IPS-15b (cell line): ENCODE results near the gene RPS6KC1.

Experiments
- H3K27me3 ChIP-seq: one replicate; pipeline ENCODE4 v1.6.1; 2013; ENCODE audit warnings: low read length; ENCODE audit not compliant: control insufficient read depth, insufficient read depth
- H3K36me3 ChIP-seq: one replicate; pipeline ENCODE4 v1.6.1; 2013; ENCODE audit warnings: low read length; ENCODE audit not compliant: control insufficient read depth, insufficient read depth
- H3K4me1 ChIP-seq: one replicate; pipeline ENCODE4 v1.6.1; 2013; ENCODE audit warnings: mild to moderate bottlenecking, low read length; ENCODE audit not compliant: control insufficient read depth, insufficient read depth
- H3K4me3 ChIP-seq: one replicate; pipeline ENCODE4 v1.5.1; 2013; ENCODE audit warnings: low read depth, low read length
- H3K9ac ChIP-seq: one replicate; pipeline ENCODE4 v1.6.1; 2013; ENCODE audit warnings: low read depth, mild to moderate bottlenecking, low read length
- H3K9me3 ChIP-seq: one replicate; pipeline ENCODE4 v1.6.1; 2013; ENCODE audit warnings: mild to moderate bottlenecking, low read length; ENCODE audit not compliant: control insufficient read depth, insufficient read depth

Gene RPS6KC1

GRCh38 chr1:213250041-213250440 is 199.0 kb downstream of the RPS6KC1 start:
- Histone ChIP-seq H3K9ac (no peak overlapping the region), H3K27me3 (no peaks in the 10 kb centered on the region), H3K36me3 (no peaks in the 10 kb centered on the region), H3K4me3 (no peak overlapping the region), H3K9me3 (no peaks in the 10 kb centered on the region), H3K4me1 (peaks cover 3% of the 10 kb centered on the region)

GRCh38 chr1:213250446-213250845 is 199.4 kb downstream of the RPS6KC1 start:
- no peak overlapping the region for H3K9ac ChIP-seq
- no peaks in the 10 kb centered on the region for H3K4me1 ChIP-seq
- H3K27me3 ChIP-seq, result no peaks in the 10 kb centered on the region
- no peaks in the 10 kb centered on the region for H3K9me3 ChIP-seq
- H3K4me3 ChIP-seq, result no peak overlapping the region
- H3K36me3 ChIP-seq, result no peaks in the 10 kb centered on the region

GRCh38 chr1:213251972-213252371 is 200.9 kb downstream of the RPS6KC1 start:
- no peaks in the 10 kb centered on the region for H3K4me1 ChIP-seq

GRCh38 chr1:213256438-213257087 is 205.5 kb downstream of the RPS6KC1 start:
- Histone ChIP-seq H3K4me1 (no peaks in the 10 kb centered on the region), H3K4me3 (no peak overlapping the region), H3K9me3 (no peaks in the 10 kb centered on the region), H3K9ac (peak overlapping the region; percentile 5), H3K27me3 (no peaks in the 10 kb centered on the region), H3K36me3 (no peaks in the 10 kb centered on the region)

More at GRCh38 chr1:213251972-213252371, 200.9 kb downstream of the RPS6KC1 start:
- no peaks in the 10 kb centered on the region for H3K36me3 ChIP-seq
- H3K4me3 ChIP-seq, result no peak overlapping the region
- no peaks in the 10 kb centered on the region for H3K9me3 ChIP-seq
- H3K9ac ChIP-seq, result no peak overlapping the region
- no peaks in the 10 kb centered on the region for H3K27me3 ChIP-seq

- Histone ChIP-seq H3K4me1 (no peaks in the 10 kb centered on the region), H3K36me3 (no peaks in the 10 kb centered on the region), H3K9ac (no peak overlapping the region), H3K27me3 (no peaks in the 10 kb centered on the region), H3K9me3 (no peaks in the 10 kb centered on the region), H3K4me3 (no peak overlapping the region)
Measured at GRCh38 chr1:213260311-213261075, 209.5 kb downstream of the RPS6KC1 start.

GRCh38 chr1:213264531-213264930 is 213.5 kb downstream of the RPS6KC1 start:
- no peaks in the 10 kb centered on the region for H3K9me3 ChIP-seq
- no peak overlapping the region for H3K4me3 ChIP-seq
- no peak overlapping the region for H3K9ac ChIP-seq
- H3K36me3 ChIP-seq, result no peaks in the 10 kb centered on the region
- no peaks in the 10 kb centered on the region for H3K27me3 ChIP-seq
- no peaks in the 10 kb centered on the region for H3K4me1 ChIP-seq

GRCh38 chr1:213266983-213267772 is 216.1 kb downstream of the RPS6KC1 start:
- Histone ChIP-seq H3K4me3 (no peak overlapping the region), H3K4me1 (no peaks in the 10 kb centered on the region)

GRCh38 chr1:213268221-213268620 is 217.2 kb downstream of the RPS6KC1 start:
- no peak overlapping the region for H3K4me3 ChIP-seq
- H3K36me3 ChIP-seq, result no peaks in the 10 kb centered on the region
- no peaks in the 10 kb centered on the region for H3K9me3 ChIP-seq
- no peaks in the 10 kb centered on the region for H3K27me3 ChIP-seq
- no peak overlapping the region for H3K9ac ChIP-seq
- H3K4me1 ChIP-seq, result no peaks in the 10 kb centered on the region

More at GRCh38 chr1:213266983-213267772, 216.1 kb downstream of the RPS6KC1 start:
- Histone ChIP-seq H3K36me3 (no peaks in the 10 kb centered on the region), H3K9me3 (no peaks in the 10 kb centered on the region), H3K27me3 (no peaks in the 10 kb centered on the region), H3K9ac (no peak overlapping the region)

GRCh38 chr1:213269829-213270228 is 218.8 kb downstream of the RPS6KC1 start:
- H3K36me3 ChIP-seq, result peaks cover 2% of the 10 kb centered on the region
- no peak overlapping the region for H3K9ac ChIP-seq
- no peak overlapping the region for H3K4me3 ChIP-seq
- no peaks in the 10 kb centered on the region for H3K4me1 ChIP-seq
- no peaks in the 10 kb centered on the region for H3K27me3 ChIP-seq
- H3K9me3 ChIP-seq, result no peaks in the 10 kb centered on the region

- Histone ChIP-seq H3K27me3 (no peaks in the 10 kb centered on the region), H3K9ac (no peak overlapping the region), H3K4me1 (no peaks in the 10 kb centered on the region), H3K36me3 (peaks cover 2% of the 10 kb centered on the region), H3K4me3 (no peak overlapping the region), H3K9me3 (no peaks in the 10 kb centered on the region)
Measured at GRCh38 chr1:213273546-213273945, 222.5 kb downstream of the RPS6KC1 start.

- Histone ChIP-seq H3K9ac (no peak overlapping the region), H3K36me3 (peaks cover 2% of the 10 kb centered on the region), H3K27me3 (no peaks in the 10 kb centered on the region), H3K4me1 (peaks cover 2% of the 10 kb centered on the region), H3K4me3 (no peak overlapping the region), H3K9me3 (no peaks in the 10 kb centered on the region)
Measured at GRCh38 chr1:213274140-213274539, 223.1 kb downstream of the RPS6KC1 start.
